DMS 273 (cell line): ENCODE results near the gene PRR36.
"Not testable (repeated sequence)": the region's sequence is repeated elsewhere in the genome, so short reads cannot be mapped to it uniquely, and the experiment has no call there.

Experiments
- DNase-seq: peaks from one replicate; lab custom pipeline; 2025; ENCODE audit not compliant: unreplicated experiment; lab: John Stamatoyannopoulos, UW

PRR36 gene

DNA sequence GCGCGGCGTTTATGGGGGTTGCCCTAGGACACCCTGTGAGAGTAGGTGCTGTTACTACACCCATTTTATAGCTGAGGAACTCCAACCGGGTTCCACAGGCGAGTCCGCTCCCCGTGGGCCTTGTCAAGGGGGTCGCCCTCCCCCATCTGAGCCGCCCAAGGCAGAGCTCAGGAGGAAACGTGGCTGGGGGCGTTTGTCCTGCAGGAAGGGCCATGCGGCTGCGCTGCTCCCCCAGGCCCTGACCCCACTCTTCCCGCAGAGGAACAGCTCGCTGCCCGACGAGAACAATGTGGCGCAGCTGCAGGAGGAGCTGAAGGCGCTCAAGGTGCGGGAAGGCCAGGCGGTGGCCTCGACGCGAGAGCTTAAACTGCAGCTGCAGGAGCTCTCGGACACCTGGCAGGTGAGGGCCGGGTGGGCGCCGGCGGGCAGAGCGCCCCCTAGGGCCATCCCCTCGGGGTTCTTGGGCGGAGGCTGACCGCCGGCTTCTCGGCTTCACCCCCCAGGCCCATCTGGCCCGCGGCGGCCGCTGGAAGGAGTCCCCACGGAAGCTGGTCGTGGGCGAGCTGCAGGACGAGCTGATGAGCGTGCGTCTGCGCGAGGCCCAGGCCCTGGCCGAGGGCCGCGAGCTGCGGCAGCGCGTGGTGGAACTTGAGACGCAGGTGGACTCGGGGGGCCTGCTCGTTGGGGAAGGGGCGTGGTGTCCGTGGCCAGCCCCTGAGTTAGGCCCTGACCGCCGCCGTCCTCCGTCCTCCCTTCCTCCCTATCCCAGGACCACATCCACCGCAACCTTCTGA is 12.4 kb downstream of the PRR36 start:
- no peak for DNase-seq

DNA sequence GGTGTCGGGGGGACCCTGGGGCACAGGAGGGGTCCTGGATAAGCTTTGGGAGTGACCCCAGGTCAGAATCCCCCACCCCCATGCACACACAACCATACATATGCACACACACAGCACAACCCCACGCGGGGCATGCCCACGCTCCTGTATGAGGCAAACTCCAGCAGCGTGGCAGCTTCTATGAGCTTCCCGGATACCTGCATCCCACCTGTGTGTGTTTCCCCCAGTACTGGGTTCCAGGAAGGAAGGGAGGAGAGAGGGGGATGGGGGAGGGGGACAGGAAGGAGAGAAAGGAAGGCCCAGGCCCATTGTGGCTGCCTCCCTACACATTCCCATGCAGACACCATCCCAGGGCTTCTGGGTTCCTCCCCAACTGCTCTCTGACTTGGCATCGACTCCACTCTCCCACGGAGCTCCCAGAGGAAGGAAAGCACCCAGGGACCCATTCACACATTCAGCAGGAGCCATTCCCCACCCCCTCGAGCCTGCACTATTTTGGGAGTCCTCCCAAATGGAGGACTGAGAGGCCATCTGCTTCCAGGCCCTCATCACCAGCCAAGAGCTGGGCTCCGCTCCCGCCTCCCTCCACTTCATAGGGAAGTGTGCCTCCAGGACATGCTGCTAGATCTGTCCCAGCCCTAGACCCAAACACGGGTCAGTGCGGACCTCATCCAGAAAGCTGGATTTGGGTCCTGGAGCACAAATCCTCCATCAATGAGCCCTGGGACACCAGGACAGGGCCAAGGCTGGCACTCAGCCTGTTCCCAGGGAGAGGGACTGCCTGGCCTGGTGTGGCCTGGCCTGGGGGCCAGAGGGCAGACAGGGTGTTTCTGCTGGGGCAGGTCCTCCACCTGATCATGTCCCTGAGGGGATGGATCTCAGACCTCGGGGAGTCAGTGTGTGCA is 13.2 kb downstream of the PRR36 start:
- DNase-seq, result peak; percentile 39

DNA sequence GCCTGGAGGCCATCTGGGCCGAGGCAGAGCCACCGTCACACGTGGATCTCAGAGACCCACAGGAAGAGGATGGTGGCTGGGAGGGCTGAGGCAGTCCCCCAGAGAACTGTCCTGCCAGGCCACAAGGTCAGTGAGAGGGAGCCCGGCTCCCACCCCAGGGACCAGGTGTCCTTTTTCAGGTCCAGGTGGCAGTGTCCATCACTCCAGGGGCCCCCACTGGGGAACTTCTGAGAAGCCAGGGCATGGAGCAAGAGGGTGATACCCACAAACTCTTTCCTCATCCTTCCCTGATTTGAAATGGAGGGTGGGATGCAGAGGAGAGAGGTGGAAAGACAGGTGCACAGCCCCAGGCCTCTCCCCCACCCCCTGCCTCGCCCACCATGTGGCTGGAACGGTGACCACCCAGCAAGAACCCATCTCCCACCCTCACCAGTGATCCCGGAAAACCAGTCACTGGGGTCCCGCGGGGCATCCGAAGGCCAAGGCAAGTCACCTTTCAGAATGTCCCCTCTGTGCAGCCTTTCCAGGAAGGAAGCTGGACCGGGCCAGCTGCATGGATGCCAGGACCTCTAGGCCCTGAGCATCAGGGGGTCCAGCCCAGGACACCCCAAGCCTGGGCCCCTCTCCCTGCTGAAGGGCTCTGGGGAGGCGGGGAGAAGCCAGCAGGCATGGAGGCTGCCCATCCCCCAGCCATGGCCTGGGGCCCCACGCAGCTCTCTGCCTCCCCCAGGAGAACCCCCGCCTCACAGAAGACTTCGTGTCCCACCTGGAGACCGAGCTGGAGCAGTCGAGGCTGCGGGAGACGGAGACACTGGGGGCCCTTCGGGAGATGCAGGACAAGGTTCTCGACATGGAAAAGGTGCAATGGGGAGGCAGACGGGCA is 14.1 kb downstream of the PRR36 start:
- DNase-seq, result no peak

DNA sequence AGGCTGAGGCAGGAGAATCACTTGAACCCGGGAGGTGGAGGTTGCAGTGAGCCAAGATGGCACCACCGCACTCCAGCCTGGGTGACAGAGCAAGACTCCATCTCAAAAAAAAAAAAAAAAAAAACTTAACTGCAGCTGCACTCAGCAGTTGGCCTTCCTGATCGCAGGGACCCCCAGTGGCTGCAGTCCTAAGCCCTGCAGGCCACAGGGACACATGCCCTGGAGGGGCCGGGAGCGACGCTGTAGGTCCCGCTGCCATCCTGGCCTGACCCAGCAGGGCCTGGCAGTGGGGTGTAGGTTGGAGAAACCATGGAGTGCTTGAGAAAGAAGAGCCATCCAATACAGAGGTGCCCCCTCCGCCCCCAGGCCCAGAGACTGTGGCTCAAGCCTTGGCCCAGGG is 15.1 kb downstream of the PRR36 start:
- DNase-seq, result not testable (repeated sequence)

DNA sequence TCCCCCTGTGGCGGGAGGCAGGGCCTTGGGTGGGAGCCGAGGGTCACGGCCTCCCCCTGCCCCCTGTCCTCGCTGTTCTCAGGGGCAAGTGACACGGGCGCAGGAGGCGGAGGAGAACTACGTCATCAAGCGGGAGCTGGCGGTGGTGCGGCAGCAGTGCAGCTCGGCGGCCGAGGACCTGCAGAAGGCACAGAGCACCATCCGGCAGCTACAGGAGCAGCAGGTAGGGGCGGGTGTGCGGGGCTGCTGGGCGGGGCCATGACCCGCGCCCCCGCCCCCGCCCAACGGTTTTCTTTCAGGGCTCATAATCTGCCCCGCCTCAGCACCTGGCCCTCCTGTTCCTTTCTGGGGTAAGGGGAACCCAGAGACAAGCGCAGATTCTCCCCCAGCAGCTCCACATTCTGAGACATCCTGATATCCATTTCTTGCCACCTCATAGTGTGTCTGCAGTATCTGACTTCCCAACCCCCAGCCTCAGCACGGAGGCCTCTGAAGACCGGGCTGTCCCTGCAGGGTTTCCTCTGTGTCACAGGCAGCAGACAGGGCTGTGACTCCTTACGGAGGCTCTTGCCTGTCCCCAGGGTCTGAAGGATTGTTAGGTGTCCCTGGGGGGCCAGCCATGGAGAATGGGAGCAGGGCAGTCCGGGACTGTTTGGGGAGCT is 15.9 kb downstream of the PRR36 start:
- peak; percentile 61 for DNase-seq

DNA sequence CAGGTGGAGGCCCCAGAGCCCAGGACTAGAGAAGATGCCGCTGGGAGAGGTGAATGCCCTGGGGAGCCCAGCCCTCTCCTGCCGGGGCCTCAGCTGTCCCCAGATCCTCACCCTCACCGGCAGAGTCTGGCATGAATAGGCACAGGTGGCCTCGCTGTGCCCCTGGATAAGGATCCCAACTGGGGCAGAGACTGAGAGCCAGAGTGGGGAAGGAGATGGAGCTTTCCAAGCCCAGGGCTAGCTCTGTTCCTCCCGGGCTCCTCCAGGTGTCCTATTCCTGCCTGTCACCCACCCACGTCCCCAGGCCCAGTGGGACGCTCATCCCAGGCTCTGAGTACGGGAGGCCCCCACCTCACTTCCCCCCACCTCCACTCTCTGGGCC is 16.5 kb downstream of the PRR36 start:
- no peak for DNase-seq

DNA sequence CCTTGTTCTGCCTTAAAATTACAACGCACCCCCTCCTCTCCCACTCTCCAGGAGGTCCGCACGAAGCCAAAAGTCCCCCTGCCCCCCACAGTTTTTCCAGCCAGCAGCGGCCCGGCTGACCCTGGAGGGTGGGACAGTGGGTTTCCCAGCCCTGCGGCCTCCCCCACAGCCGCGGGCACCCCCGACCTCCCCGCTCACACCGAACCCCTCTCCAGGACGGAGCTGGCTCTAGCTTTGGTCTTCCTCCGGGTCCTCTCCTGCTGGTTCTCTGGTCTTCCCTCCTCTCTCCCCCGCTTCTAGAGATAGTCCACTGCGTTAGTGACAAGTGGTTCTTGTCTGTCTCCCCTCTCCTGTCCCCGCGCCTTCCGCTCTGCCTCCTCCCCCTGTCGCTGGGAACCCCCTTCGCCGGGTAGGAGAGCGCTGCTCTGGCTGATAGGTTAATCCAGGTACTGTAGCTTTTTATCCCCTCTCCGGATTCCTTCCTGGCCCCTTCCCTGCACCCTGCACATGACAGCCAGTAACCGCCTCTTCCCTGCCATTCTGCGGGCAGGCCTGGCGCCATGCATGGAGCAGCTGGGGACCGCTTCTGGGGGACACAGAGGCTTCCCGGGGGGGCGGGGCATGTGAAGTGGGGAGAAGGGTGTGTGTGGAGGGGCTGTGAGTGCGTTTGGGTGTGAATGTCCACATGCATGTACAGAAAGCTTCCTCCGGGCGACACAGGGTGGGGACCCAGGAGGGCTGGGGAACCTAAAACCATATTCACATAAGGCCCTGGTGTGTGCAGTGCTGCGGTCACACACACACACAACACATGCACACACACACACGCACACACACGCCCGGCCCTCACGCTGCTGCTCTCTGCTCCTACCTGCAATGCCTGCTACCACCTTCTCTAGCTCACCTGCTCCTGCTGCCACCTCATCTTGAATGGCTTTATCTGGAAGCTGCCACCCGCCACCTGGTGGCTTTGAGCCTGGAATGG is 17.2 kb downstream of the PRR36 start:
- no peak for DNase-seq

DNA sequence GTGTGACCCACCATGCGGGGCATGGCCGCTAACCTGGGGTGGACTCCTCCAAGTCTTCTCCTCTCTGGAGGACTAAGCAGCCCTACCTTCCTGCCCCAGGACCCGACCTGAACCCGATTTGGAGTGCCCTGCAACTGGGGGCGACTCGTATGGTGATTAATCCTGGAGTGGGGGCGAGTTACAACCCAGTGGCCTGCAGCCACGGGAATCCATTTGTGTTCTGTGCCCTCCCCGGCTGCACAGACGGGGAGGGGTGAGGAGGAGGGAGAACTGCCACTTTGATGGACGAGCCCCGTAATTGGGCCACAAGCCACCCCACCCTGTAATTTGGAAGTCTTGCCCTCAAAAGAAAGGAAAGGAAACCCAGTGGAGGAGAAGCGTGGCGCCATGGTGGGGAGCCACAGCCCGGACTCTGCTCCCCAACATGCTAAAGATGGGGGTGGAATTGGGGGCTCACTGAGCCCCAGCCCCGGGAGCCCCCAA is 18.0 kb downstream of the PRR36 start:
- peak; percentile 26 for DNase-seq

DNA sequence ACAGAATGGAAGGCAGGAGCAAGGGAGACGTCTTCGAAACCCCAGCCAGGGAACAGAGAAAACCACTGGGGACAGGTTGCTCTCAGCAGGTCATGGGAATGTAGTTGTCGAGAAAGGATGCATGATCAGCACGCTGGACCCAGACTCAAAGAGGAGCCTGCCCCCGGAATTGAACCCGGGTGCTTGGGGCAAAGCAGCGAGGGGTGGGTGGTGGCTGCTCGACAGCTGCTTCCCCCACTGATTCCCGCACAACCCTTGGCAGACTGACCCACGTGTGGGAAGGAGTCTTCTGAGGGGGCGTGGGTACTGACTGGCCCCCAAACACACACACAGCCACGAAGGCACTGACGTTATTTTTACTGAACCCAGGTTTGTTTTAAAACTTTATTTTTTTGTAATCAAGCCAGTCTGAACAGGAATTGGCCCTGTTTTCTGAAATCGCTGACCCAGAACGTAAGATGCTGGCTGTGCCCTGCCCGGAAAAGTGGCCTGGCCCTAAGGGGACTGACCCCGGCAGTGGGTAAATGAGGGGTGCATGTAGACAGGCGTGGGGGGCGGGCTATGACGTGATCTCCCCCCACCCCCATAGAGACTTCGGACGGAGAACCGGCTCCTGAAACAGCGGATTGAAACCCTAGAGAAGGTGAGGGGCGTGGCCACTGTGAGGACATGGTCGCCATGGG is 18.6 kb downstream of the PRR36 start:
- no peak for DNase-seq

DNA sequence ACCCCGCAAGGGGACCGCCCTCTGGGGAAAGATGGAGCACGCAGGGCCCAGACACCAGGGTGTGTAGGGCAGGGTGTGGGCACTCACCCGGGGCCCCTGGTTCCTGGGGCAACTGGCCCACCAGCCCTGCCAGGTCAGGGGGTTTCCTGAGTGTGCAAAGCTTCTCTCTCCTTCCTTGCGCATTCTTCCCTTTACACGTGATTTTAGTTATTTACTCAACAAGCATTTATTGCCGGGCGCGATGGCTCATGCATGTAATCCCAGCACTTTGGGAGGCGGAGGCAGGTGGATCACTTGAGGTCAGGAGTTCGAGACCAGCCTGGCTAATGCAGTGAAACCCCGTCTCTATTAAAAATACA is 20.4 kb downstream of the PRR36 start:
- DNase-seq, result no peak

DNA sequence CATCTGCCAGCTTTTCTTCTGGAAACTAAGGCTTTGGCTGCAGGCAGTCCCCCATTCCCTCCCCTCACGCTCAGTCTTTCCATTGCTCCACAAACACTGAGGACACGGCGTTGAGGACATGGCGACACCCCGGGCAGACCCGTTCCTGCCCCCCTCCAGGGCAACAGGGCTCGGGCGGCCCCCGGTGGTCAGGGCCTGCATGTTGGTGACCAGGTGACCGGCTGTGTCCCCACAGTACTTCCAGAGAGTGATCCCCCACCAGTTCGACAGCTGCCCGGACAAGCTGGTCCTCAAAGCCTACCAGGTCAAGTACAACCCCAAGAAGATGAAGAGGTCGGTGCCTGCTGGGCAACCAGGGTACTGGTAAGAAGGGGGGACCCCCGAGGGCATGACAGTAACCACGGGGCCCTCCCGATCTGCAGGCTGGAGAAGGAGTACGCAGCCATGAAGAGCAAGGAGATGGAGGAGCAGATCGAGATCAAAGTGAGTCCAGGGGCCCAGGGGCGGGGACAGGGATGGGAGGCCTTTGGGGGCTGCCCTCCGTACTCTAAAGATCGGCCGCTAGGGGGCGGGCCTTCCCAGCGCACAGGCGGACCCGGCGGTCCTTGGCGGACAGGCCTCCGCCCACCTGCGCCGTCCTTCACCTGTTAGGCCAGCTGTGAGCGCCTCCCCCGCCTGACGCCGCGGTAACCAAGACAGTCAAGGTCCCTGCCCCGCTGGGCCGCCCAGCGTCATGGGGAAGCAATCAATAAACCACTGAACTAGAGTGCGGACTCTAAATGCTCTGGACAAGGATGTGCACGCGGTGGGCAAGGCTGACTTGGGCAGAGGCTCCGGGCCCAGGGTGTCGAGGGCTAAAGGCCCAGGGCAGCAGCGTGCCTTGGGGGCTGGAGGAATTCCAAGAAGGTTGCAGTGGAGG is 21.1 kb downstream of the PRR36 start:
- peak; percentile 89 for DNase-seq

DNA sequence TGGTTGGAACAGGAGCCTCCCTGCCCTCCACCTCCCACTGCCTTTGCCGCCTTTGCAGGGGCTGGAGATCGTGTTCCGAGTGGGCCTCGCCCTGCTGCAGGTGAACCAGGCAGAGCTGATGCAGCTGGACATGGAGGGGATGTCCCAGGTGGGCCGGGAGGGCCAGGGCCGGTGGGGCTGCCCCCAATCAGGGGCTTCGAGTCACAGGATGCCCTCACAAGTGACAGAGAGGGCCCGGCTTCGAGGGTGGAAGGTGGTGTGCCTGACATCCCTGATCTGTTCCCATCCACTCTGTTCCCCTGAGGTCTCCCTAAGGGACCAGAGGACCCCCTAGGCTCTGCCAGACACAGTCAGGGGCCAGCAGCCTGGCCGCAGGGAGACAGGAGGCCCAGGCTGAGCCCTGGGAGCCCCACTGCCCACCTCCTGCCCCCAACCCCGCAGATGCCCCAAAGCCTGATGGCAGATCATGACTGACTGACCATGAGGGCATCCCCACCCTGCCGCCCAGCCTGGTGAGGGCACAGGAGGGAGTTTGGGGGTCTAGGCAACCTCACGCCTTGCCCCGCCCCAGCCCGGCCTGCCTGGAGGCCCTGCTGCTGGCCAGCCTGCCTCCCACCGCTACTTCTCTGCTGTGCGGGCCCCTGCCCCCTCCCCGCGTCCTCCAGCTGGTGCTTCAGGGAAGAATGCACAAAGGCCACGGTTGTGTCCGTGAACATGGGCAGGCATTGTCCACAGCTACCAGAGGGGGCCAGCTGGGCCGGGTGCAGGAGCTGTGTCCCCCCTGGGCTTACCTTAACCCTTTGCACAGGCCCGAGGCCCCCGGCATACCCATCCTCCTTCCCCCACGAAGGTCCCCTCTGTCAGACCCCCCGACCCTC is 22.3 kb downstream of the PRR36 start:
- no peak for DNase-seq

DNA sequence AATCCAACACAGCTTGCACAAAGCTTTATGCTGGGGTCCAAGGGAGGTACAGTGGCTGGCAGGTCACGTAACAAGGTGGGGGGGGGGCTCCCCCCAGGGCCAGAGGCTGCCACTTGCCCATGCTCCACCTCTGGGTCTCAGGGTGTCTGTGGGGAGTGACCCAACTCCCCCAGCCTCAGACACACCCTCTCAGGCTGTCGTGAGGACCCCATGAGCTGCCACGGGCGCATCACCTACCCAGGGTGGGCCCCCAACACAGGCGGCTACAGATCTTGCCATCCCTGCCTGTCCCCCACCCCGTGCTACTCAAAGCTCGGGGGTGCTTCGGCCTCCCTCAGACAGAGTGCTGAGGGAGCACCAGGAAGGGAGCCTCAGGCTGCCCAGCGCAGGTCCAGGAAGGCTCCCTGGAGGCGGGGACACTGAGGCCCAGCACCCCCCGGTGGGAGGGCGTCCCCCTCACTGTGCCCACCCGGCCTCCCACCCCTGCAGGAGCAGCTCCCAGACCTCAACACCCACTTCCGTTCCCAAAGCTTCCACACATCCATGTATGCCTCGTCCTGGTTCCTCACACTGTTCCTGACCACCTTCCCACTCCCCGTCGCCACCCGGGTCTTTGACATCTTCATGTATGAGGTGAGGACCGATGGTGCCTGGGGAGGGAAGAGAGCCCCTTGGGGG is 23.1 kb downstream of the PRR36 start:
- DNase-seq, result no peak

DNA sequence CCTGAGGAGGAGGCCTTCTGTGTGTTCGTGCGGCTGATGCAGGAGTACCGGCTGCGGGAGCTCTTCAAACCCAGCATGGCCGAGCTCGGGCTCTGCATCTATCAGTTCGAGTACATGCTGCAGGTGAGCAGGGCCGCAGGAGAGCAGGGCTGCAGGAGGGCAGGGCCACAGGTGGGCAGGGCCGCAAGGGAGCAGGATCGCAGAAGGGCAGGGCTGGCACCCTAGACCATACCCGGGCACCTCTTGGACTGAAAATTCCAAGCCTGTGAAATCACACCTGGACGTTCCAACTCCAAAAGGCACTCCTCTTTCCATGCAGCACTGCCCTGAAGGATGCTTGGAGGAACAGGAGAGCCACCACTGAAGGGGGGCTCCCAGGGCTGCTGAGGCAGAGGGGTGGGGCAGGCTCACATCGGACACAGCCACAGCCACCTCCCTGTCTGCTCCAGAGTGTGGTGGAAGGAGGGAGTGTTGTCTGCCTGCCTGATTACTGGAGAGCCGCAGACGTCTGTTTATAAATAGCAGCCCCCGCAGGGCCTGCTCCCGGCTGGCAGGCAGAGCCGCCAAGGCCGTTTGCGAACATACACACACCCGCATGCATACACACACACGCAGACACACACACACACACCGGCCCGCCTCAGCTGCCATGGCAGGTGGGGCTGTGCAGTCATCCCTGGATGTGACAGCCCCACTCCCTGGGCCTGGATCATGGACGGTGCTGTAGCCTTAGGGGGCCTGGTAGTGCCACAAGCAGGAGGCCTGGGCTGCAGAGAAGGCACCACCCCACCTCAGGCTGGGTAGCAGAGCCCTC is 24.0 kb downstream of the PRR36 start:
- peak; percentile 58 for DNase-seq

DNA sequence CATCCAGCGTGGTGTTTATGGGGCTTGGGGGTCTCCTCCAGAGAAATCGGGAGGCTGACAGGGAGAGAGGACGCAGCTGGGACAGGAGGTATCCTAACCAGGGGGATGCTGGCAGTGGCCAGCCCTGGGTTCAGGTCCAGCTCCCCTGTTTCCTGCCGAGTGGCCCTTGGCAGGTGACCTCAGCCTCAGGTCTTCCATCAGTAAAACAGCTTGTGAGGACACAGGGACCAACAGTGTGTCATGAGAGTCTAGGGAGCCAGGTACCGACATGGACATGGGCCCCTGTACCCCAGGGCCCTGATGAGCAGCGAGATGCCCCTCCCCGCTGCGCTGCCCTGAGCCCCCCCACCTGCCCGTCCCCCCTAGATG is 24.6 kb downstream of the PRR36 start:
- no peak for DNase-seq
